B cell (primary cell): ENCODE measurements around the gene WWP2. TPM values are rescaled to one million over a fixed set of nuclear protein-coding genes. Genes with fewer than 3 reads are reported as not detected.

ENCODE experiments used
- ATAC-seq: fragments of 200-7000 bp; cut with Tn5 transposase; one replicate; pipeline ENCODE4 v1.10.0; 2021; ENCODE audit warnings: low read depth, mild to moderate bottlenecking, moderate number of reproducible peaks, moderate library complexity
- CTCF ChIA-PET: fragments of 350-600 bp; sonication (Branson Sonifier 250); formaldehyde crosslinking; loops from one replicate; lab custom pipeline; 2021; ENCODE audit warnings: antibody characterized with exemption, inconsistent platforms; lab: Charles Lee
- POLR2A ChIA-PET: fragments of 350-600 bp; sonication (Branson Sonifier 250); formaldehyde crosslinking; loops from one replicate; lab custom pipeline; 2021; ENCODE audit warnings: antibody characterized with exemption; lab: Charles Lee
- DNase-seq: peaks from one replicate; pipeline ENCODE4 v3.0.0; 2013
- H2AFZ ChIP-seq: 2 replicates; pipeline ENCODE4 v1.6.1; 2012; ENCODE audit warnings: mild to moderate bottlenecking, low read depth, low read length; ENCODE audit not compliant: insufficient read depth, poor library complexity, severe bottlenecking
- H3K27ac ChIP-seq, 2 donors: 1 replicate in 1 of 2; 2 replicates in 1 of 2; pipeline ENCODE4 v1.5.1; 2012 to 2013; ENCODE audit warnings: low read length in 2 of 2, mild to moderate bottlenecking in 2 of 2, moderate library complexity in 1 of 2
- H3K27me3 ChIP-seq, 4 experiments: fragments of 200-600 bp in 1 of 4; sonication (generic) in 1 of 4; replicated peaks in 1 of 4; 1 replicate in 2 of 4; 2 replicates in 2 of 4; pipeline versions ENCODE4 v1.6.1 to v1.7.0; 2013 to 2016; ENCODE audit warnings: low read length in 3 of 4, mild to moderate bottlenecking in 2 of 4, mixed read lengths in 1 of 4, moderate library complexity in 1 of 4; ENCODE audit not compliant: insufficient read depth in 4 of 4, control insufficient read depth in 3 of 4; ENCODE audit errors: control extremely low read depth in 1 of 4
- H3K36me3 ChIP-seq, 2 experiments: replicated peaks in 1 of 2; 1 replicate in 1 of 2; 2 replicates in 1 of 2; pipeline versions ENCODE4 v1.6.1 to v1.7.1; 2013; ENCODE audit warnings: low read length in 1 of 2; ENCODE audit not compliant: insufficient read depth in 2 of 2, control insufficient read depth in 1 of 2; ENCODE audit errors: control extremely low read depth in 1 of 2, extremely low read depth in 1 of 2
- H3K4me1 ChIP-seq, 2 donors: fragments of 200-600 bp in 1 of 2; sonication (generic) in 1 of 2; 1 replicate in 1 of 2; 2 replicates in 1 of 2; pipeline versions ENCODE4 v1.5.1 to v1.6.1; 2013 to 2017; ENCODE audit warnings: low read length in 2 of 2; ENCODE audit not compliant: control insufficient read depth in 2 of 2, insufficient read depth in 2 of 2
- H3K4me2 ChIP-seq: replicated peaks from 2 replicates; pipeline ENCODE3; 2012; ENCODE audit warnings: mild to moderate bottlenecking, low read depth, low read length; ENCODE audit not compliant: poor library complexity, severe bottlenecking
- H3K4me3 ChIP-seq, 5 experiments: fragments of 200-600 bp in 1 of 5; sonication (generic) in 1 of 5; 1 replicate in 3 of 5; 2 replicates in 2 of 5; pipeline versions ENCODE4 v1.5.1 to v1.7.0; 2011 to 2016; ENCODE audit warnings: low read length in 4 of 5, mild to moderate bottlenecking in 4 of 5, low read depth in 2 of 5, control low read depth in 1 of 5, moderate library complexity in 1 of 5; ENCODE audit not compliant: insufficient read depth in 1 of 5; ENCODE audit errors: control extremely low read depth in 1 of 5, extremely low read depth in 1 of 5
- H3K79me2 ChIP-seq: fragments of 200-600 bp; sonication (generic); one replicate; pipeline ENCODE4 v1.6.0; 2016; ENCODE audit warnings: low read length; ENCODE audit not compliant: control insufficient read depth, insufficient read depth
- H3K9ac ChIP-seq: fragments of 200-600 bp; sonication (generic); 2 replicates; pipeline ENCODE4 v1.6.1; 2017; ENCODE audit warnings: mild to moderate bottlenecking, low read length, moderate library complexity
- H3K9me3 ChIP-seq, 3 donors: one replicate each; pipeline versions ENCODE4 v1.6.1 to v1.7.1; 2013; ENCODE audit warnings: low read length in 2 of 3; ENCODE audit not compliant: control insufficient read depth in 2 of 3, insufficient read depth in 1 of 3; ENCODE audit errors: control extremely low read depth in 1 of 3
- H4K20me1 ChIP-seq: 2 replicates; pipeline ENCODE4 v1.6.0; 2012; ENCODE audit warnings: mild to moderate bottlenecking, low read length; ENCODE audit not compliant: insufficient read depth, control insufficient read depth, poor library complexity, severe bottlenecking
- H3K27ac Mint-ChIP-seq: one replicate; pipeline ENCODE4 v1.8.0; 2021; ENCODE audit warnings: mixed read lengths
- H3K27me3 Mint-ChIP-seq: one replicate; pipeline ENCODE4 v1.8.0; 2021; ENCODE audit warnings: mixed read lengths
- H3K4me1 Mint-ChIP-seq: one replicate; pipeline ENCODE4 v1.8.0; 2021; ENCODE audit warnings: mixed read lengths
- H3K4me3 Mint-ChIP-seq: one replicate; pipeline ENCODE4 v1.8.0; 2021; ENCODE audit warnings: mixed read lengths
- H3K9me3 Mint-ChIP-seq: one replicate; pipeline ENCODE4 v1.8.0; 2022; ENCODE audit warnings: mixed read lengths; ENCODE audit not compliant: insufficient read depth
- EZH2 ChIP-seq: IDR thresholded peaks from 2 replicates; pipeline ENCODE4 v1.6.1; 2012; ENCODE audit warnings: borderline replicate concordance, low read depth, mild to moderate bottlenecking, moderate library complexity, low read length; ENCODE audit not compliant: insufficient read depth, poor library complexity, severe bottlenecking
- WGBS: methylation state at CpG from one replicate; pipeline ENCODE4 v1.1.5; 2013; ENCODE audit warnings: missing lambda C conversion rate; ENCODE audit not compliant: insufficient coverage; 5-methylcytosine and 5-hydroxymethylcytosine counted together
- intact Hi-C: fragments of 100-400 bp; cut with micrococcal nuclease; formaldehyde crosslinking; loops from one replicate; pipeline ENCODE4 v1.10.0; 2022
- polyA plus RNA-seq: library from polyadenylated mRNA; depleted of rRNA; stranded (reverse); fragments of >200 nt; gene quantifications from 2 replicates; pipeline ENCODE4 v1.2.3, GENCODE V29; 2012
- total RNA-seq, 2 donors: library from RNA; stranded (reverse); fragments of 120-200 nt in 1 of 2; gene quantifications; 1 replicate in 1 of 2; 2 replicates in 1 of 2; pipeline versions ENCODE4 v1.2.3 to v1.2.4, GENCODE V29; 2013 to 2022
- TF ChIP-seq, protein P1 (sequence below): fragments of 200-600 bp; IDR thresholded peaks from one replicate; pipeline ENCODE4 v1.8.0; 2022; ENCODE audit warnings: antibody characterized with exemption, mild to moderate bottlenecking

Gene WWP2
- total and polyA plus RNA-seq, 2 donors (not counting 1 experiment from before 2014, with no cell fraction given): 33.4 to 105 TPM

DNA sequence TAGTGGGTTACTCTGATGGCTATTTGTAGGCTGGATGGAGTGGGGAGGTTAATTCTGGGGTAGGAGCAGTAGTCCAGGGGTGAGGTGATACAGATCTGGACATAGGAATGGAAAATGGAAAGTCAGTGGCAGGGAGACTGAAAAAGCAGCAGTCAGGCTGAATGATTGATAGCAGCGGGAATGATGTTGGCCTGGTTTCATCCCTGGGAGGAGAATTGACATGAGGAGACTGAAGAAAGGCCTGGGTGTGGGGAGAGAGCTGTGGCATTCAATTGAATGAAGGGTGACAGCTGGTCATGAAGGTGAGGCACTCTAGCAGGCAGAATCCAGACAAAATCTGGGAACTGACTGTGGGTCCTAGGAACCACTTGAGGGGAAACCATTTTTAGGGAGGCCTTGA lies 154.3 kb downstream of the WWP2 start:
- no peak overlapping the region for H3K4me3 Mint-ChIP-seq
- Histone ChIP-seq H3K9me3 (no peaks in the 10 kb centered on the region), H3K9ac (no peak overlapping the region), H4K20me1 (no peaks in the 10 kb centered on the region), H3K79me2 (no peaks in the 10 kb centered on the region), H3K4me2 (no peak overlapping the region), H3K4me1 (no peaks in the 10 kb centered on the region), H2AFZ (no peak overlapping the region), H3K4me3 (no peak overlapping the region), H3K36me3 (peaks cover 4 to 16% of the 10 kb centered on the region in 2 experiments), H3K27ac (no peak overlapping the region), H3K27me3 (no peaks in the 10 kb centered on the region)
- H3K27me3 Mint-ChIP-seq: no peaks in the 10 kb centered on the region
- ATAC-seq (no peak), DNase-seq (no peak)
- intact Hi-C loops: no loop called here
- H3K9me3 Mint-ChIP-seq: no peaks in the 10 kb centered on the region
- 100% methylated on average over 1 of the region's 1 CpG for WGBS
- TF ChIP-seq, protein P1, sequence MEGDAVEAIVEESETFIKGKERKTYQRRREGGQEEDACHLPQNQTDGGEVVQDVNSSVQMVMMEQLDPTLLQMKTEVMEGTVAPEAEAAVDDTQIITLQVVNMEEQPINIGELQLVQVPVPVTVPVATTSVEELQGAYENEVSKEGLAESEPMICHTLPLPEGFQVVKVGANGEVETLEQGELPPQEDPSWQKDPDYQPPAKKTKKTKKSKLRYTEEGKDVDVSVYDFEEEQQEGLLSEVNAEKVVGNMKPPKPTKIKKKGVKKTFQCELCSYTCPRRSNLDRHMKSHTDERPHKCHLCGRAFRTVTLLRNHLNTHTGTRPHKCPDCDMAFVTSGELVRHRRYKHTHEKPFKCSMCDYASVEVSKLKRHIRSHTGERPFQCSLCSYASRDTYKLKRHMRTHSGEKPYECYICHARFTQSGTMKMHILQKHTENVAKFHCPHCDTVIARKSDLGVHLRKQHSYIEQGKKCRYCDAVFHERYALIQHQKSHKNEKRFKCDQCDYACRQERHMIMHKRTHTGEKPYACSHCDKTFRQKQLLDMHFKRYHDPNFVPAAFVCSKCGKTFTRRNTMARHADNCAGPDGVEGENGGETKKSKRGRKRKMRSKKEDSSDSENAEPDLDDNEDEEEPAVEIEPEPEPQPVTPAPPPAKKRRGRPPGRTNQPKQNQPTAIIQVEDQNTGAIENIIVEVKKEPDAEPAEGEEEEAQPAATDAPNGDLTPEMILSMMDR: no peak
- TF ChIP-seq EZH2: no peak
- no peaks in the 10 kb centered on the region for H3K4me1 Mint-ChIP-seq
- ChIA-PET CTCF (interaction anchor here (4.2 kb wide), 1 partner anchor 13 kb away, joined by 22 read pairs; no protein-coding TSS in a partner anchor), POLR2A (no interaction called here)
- no peak overlapping the region for H3K27ac Mint-ChIP-seq

DNA sequence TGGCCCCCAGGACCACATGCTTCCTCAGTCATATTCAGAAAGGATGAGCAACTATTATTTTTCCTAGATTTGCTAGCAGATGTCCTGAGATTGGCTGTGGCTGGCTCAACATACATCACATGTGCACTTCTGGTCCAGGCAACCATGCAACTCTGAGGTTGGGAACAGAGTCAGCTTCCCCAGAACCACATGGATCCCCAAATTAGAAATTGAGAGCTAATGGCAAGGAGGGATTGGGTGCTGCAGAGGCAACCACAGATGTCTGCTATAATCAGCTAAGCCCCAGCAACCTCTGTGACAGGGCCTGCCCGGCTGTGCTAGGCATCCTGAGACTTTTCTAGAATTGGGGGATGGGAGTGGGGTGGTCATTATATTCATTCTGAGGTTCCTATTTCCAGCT lies 155.2 kb downstream of the WWP2 start:
- POLR2A ChIA-PET: no interaction called here
- Mint-ChIP-seq H3K27ac (no peak overlapping the region), H3K4me3 (no peak overlapping the region), H3K9me3 (no peaks in the 10 kb centered on the region), H3K27me3 (no peaks in the 10 kb centered on the region), H3K4me1 (no peaks in the 10 kb centered on the region)
- Histone ChIP-seq H3K9me3 (no peaks in the 10 kb centered on the region), H3K9ac (no peak overlapping the region), H3K27me3 (no peaks in the 10 kb centered on the region), H3K79me2 (no peaks in the 10 kb centered on the region), H3K4me1 (no peaks in the 10 kb centered on the region), H2AFZ (no peak overlapping the region), H3K27ac (no peak overlapping the region), H4K20me1 (no peaks in the 10 kb centered on the region), H3K4me3 (no peak overlapping the region), H3K4me2 (no peak overlapping the region), H3K36me3 (peaks cover 4 to 12% of the 10 kb centered on the region in 2 experiments)
- DNase-seq (no peak), ATAC-seq (no peak)
- TF ChIP-seq EZH2: no peak
- TF ChIP-seq, protein P1: no peak
- intact Hi-C loops: no loop called here
- CTCF ChIA-PET: interaction anchor here (4.2 kb wide), 1 partner anchor 12 kb away, joined by 22 read pairs; no protein-coding TSS in a partner anchor
- 100% methylated on average over 1 of the region's 1 CpG for WGBS
